Left lung (tissue), 10 donors: ENCODE measurements around the gene AIFM1. TPM values are rescaled to one million over a fixed set of nuclear protein-coding genes. Genes with fewer than 3 reads are reported as not detected.

ENCODE experiments used
- ATAC-seq: fragments of 200-7000 bp; cut with Tn5 transposase; one replicate; pipeline ENCODE4 v1.9.1; 2020; ENCODE audit warnings: moderate library complexity
- DNase-seq, 4 donors: peaks; one replicate each; pipeline ENCODE4 v3.0.0-alpha.2; 2013 to 2020
- H3K27ac ChIP-seq, 2 donors: fragments of 200-600 bp; sonication (generic) in 1 of 2; one replicate each; pipeline versions ENCODE4 v1.5.0 to v1.8.0; 2020 to 2021
- H3K27me3 ChIP-seq, 2 donors: fragments of 200-600 bp; sonication (generic) in 1 of 2; one replicate each; pipeline versions ENCODE4 v1.5.0 to v1.8.0; 2020 to 2021
- H3K36me3 ChIP-seq, 2 donors: fragments of 200-600 bp; sonication (generic) in 1 of 2; one replicate each; pipeline versions ENCODE4 v1.5.0 to v1.8.0; 2020 to 2021
- H3K4me1 ChIP-seq, 2 donors: fragments of 200-600 bp; one replicate each; pipeline ENCODE4 v1.8.0; 2021
- H3K4me3 ChIP-seq, 2 donors: fragments of 200-600 bp; sonication (generic) in 1 of 2; one replicate each; pipeline versions ENCODE4 v1.5.0 to v1.8.0; 2020 to 2021; ENCODE audit warnings: mild to moderate bottlenecking in 1 of 2
- H3K9me3 ChIP-seq, 2 donors: fragments of 200-600 bp; sonication (generic) in 1 of 2; one replicate each; pipeline versions ENCODE4 v1.5.0 to v1.8.0; 2020 to 2021
- intact Hi-C, 2 donors: fragments of 100-400 bp; cut with DNase I; formaldehyde crosslinking; loops; one replicate each; pipeline versions ENCODE4 v1.11.2 to v1.14.2; 2022
- polyA plus RNA-seq, 6 donors: library from polyadenylated mRNA; unstranded; fragments of 120-200 nt; gene quantifications; one replicate each; pipeline ENCODE4 v1.2.1, GENCODE V29; 2013; ENCODE audit not compliant: insufficient read length in 6 of 6
- total RNA-seq, 2 donors: library from RNA; stranded (reverse); fragmentation: NEBNext Ultra II Directional; extraction: Animal tissue kit (Norgen Biotek cat#: 25700); gene quantifications; one replicate each; pipeline ENCODE4 v1.2.1, GENCODE V29; 2021
- TF ChIP-seq, protein P1 (sequence below), 2 donors: fragments of 200-600 bp; sonication (generic) in 1 of 2; IDR thresholded peaks; one replicate each; pipeline versions ENCODE4 v1.5.0 to v1.8.0; 2021; ENCODE audit warnings: antibody characterized with exemption in 2 of 2
- donor health status: DM: no; HTN: yes; CAD: no.
- donor health status: DM: no; HTN: no; CAD: no.

AIFM1 gene
- total and polyA plus RNA-seq, 8 donors, result 27.2 to 34.9 (median 30.7) TPM

DNA sequence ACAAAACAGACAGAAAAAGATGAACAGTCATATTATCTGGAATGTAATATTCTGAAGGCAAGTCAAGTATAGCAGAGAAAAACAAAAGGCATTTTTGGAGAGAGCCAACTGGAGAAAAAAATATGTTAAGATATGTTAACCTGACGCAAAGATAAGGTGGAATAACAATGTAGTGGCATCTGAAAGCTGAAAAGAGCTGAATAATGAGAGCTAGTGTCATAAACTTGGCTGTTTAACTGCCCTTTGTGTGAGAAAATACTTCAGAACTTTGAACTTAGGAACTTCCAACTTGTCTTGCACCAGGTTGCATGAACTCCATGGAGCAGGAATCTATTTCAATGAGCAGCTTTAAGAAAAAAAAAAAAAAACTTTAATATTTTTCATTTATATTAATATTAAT is 39.0 kb upstream of the AIFM1 start:
- H3K9me3 ChIP-seq, result no peaks in the 10 kb centered on the region
- no peak for DNase-seq
- no peaks in the 10 kb centered on the region for H3K27me3 ChIP-seq
- no peak overlapping the region for H3K27ac ChIP-seq
- no peaks in the 10 kb centered on the region for H3K4me1 ChIP-seq
- TF ChIP-seq, protein P1, sequence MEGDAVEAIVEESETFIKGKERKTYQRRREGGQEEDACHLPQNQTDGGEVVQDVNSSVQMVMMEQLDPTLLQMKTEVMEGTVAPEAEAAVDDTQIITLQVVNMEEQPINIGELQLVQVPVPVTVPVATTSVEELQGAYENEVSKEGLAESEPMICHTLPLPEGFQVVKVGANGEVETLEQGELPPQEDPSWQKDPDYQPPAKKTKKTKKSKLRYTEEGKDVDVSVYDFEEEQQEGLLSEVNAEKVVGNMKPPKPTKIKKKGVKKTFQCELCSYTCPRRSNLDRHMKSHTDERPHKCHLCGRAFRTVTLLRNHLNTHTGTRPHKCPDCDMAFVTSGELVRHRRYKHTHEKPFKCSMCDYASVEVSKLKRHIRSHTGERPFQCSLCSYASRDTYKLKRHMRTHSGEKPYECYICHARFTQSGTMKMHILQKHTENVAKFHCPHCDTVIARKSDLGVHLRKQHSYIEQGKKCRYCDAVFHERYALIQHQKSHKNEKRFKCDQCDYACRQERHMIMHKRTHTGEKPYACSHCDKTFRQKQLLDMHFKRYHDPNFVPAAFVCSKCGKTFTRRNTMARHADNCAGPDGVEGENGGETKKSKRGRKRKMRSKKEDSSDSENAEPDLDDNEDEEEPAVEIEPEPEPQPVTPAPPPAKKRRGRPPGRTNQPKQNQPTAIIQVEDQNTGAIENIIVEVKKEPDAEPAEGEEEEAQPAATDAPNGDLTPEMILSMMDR (IDR thresholded peaks at IDR 0.05), result no peak
- intact Hi-C loops, result no loop called here
- no peak for ATAC-seq
- no peak overlapping the region for H3K4me3 ChIP-seq
- H3K36me3 ChIP-seq, result no peaks in the 10 kb centered on the region

DNA sequence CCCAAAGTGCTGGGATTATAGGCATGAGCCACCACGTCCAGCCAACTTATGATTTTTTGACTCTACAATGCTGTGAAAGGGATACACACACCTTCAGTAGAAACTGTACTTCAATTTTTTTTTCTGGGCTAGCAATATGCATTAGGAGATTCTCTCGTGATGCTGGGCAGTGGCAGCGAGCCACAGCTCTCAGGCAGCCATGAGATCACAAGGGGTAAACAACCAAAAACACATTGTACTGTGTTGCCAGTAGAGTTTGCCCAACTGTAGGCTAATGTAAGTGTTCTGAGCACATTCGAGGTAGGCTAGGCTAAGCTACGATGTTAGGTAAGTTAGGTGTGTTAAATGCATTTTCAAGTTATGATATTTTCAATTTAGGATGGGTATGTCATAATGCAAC is 31.8 kb upstream of the AIFM1 start:
- intact Hi-C loops, result no loop called here
- TF ChIP-seq, protein P1 (IDR thresholded peaks at IDR 0.05), result no peak
- no peak for ATAC-seq
- H3K27me3 ChIP-seq, result peaks cover 0 to 4% of the 10 kb centered on the region in 2 donors
- no peak overlapping the region for H3K4me3 ChIP-seq
- no peaks in the 10 kb centered on the region for H3K4me1 ChIP-seq
- no peak overlapping the region for H3K27ac ChIP-seq
- no peaks in the 10 kb centered on the region for H3K36me3 ChIP-seq
- DNase-seq, result no peak
- H3K9me3 ChIP-seq, result no peaks in the 10 kb centered on the region

DNA sequence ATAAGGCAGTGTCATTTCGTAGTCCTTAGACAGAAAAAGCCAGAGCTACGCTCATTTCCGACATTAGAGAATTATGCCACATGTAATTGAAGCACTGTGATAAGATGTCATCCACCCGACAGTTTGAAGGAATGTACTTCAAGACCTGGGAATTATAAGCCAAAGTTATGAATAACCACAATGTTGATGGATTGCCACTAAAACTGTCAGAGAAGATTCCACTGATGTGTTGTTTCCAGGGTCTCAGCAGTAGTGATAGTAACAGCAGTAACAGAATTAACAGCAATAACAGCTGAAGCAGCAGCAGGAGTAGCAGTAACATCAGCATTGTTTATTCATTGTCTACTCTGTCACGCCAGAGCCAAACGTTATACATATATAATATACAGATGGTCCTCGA is 30.8 kb upstream of the AIFM1 start:
- Histone ChIP-seq H3K4me1 (no peaks in the 10 kb centered on the region), H3K27me3 (peaks cover 0 to 4% of the 10 kb centered on the region in 2 donors), H3K9me3 (no peaks in the 10 kb centered on the region), H3K4me3 (no peak overlapping the region), H3K36me3 (no peaks in the 10 kb centered on the region), H3K27ac (no peak overlapping the region)
- TF ChIP-seq, protein P1 (IDR thresholded peaks at IDR 0.05), result no peak
- ATAC-seq (no peak), DNase-seq (no peak)
- intact Hi-C loops, result no loop called here

DNA sequence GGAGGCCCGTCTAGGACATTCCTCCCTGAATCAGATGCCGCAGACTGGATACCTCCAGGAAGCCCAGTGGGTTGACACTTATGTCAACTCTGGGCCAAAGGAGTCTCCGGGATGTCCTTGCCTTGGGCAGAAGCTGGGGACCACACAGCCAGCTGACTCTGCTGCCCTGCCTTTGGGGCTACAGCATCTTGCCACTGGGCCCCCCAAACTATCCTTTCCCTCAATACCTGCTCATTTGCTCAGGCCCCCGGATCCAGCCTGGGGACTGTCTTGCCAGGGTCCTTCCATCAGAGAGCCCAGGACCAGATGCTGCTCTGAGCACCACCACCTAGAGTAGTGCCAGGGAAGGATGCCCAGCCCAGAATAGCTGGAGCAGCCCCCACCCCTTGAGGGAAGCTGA is 25.2 kb upstream of the AIFM1 start:
- H3K27me3 ChIP-seq, result peaks cover 0 to 4% of the 10 kb centered on the region in 2 donors
- no peak overlapping the region for H3K4me3 ChIP-seq
- no peaks in the 10 kb centered on the region for H3K4me1 ChIP-seq
- DNase-seq (no peak), ATAC-seq (no peak)
- H3K27ac ChIP-seq, result no peak overlapping the region
- no peaks in the 10 kb centered on the region for H3K36me3 ChIP-seq
- intact Hi-C loops, result no loop called here
- TF ChIP-seq, protein P1 (IDR thresholded peaks at IDR 0.05), result no peak
- no peaks in the 10 kb centered on the region for H3K9me3 ChIP-seq

DNA sequence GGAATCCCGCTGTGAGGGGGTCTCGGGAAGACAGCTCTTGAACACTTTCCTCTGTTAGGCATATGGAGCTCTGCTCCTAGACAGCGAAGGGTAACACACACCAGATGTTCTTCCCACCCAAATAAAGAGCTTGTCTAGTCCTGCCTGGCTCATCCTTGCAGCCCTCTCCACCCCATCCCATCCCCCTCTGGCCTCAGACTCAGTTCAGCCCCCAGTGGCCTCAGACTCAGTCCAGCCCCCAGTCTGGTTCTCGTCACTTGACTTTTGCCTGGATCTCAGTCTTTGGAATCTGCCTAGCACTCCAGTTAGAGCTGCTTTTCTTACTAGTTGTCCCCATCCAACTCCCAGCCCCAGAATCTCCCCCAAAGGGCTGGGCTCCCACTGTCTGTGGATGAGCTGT is 21.0 kb upstream of the AIFM1 start:
- Histone ChIP-seq H3K4me1 (no peaks in the 10 kb centered on the region), H3K4me3 (no peak overlapping the region), H3K36me3 (no peaks in the 10 kb centered on the region), H3K9me3 (no peaks in the 10 kb centered on the region), H3K27me3 (no peaks in the 10 kb centered on the region), H3K27ac (no peak overlapping the region)
- TF ChIP-seq, protein P1 (IDR thresholded peaks at IDR 0.05), result no peak
- intact Hi-C loops, result no loop called here
- DNase-seq (no peak), ATAC-seq (no peak)
